Measurements from ENCODE around the gene PPP2R2C.

PPP2R2C gene

GRCh38 chr4:6500481-6501140 is 28.2 kb upstream of the PPP2R2C start:
- TF ChIP-seq ZFX (IDR thresholded peaks at IDR 0.05; ENCODE audit: borderline replicate concordance), result no peak
- no peak overlapping the region for H3K27ac ChIP-seq

- TF ChIP-seq CTCF (IDR thresholded peaks at IDR 0.05), result no peak
- no peak for TF ChIP-seq ZFX (IDR thresholded peaks at IDR 0.05; ENCODE audit: borderline replicate concordance)
These were observed 26.8 kb upstream of the PPP2R2C start for GRCh38 chr4:6499238-6499600.

GRCh38 chr4:6498511-6499237 is 26.3 kb upstream of the PPP2R2C start:
- H3K27ac ChIP-seq, result no peak overlapping the region
- TF ChIP-seq ZFX (IDR thresholded peaks at IDR 0.05; ENCODE audit: borderline replicate concordance) (no peak), CTCF (IDR thresholded peaks at IDR 0.05) (no peak)

More at GRCh38 chr4:6499238-6499600, 26.8 kb upstream of the PPP2R2C start:
- no peak overlapping the region for H3K27ac ChIP-seq

DNA sequence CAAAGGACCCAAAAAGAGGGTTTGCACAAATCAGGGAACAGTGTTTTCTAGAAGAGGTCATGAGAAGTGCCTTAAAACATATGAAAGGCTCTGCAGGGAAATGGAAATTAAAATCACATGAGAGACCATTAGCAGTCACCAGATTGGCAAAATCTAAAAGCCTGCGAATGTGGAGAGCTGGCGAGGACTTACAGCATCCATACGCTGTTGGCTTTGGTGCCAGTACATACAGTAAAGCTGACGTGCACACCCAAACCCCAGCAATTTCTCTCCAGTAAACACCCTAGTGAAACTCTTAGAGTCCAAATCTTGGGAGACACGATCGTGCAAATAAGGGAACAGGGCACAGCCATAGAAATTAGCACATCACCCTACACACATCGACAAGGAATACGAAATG is 25.4 kb upstream of the PPP2R2C start:
- H3K27ac ChIP-seq, result no peak overlapping the region
- TF ChIP-seq CTCF (IDR thresholded peaks at IDR 0.05) (no peak), ZFX (IDR thresholded peaks at IDR 0.05; ENCODE audit: borderline replicate concordance) (no peak)

DNA sequence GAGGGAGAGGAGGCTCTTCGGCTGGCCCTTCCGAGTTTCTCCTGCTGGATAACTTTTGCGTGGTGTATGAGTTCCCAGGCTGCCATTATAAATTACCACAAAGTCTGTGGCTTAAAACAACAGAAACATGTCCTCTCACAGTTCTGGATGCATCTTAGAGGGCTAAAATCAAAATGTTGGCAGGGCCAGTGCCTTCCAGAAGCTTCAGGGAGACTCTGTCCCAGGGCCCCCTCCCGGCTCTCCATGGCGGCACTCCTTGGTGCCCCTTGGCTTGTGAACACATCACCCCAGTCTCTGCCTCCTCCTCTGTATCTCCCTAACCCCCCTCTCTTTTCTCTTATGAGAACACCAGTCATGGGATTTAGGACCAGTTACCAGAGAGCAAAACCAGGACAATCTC is 23.3 kb upstream of the PPP2R2C start:
- no peak overlapping the region for H3K27ac ChIP-seq
- no peak for TF ChIP-seq ZFX (IDR thresholded peaks at IDR 0.05; ENCODE audit: borderline replicate concordance)
- no peak for TF ChIP-seq CTCF (IDR thresholded peaks at IDR 0.05)

DNA sequence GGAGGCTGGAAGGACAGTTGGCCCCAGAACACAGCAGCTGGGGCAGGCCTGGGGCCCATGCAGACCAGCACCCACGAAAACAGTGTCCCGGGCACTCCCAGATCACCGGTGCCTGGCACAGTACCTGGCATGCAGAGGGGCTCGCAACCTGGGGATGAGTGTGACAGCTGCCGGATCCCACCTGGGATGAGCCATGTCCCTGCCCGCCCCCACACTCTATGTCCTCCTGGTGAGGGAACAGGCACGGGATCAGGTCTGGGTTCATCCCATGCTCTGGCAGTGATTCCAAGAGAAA is 22.8 kb upstream of the PPP2R2C start:
- TF ChIP-seq ZFX (IDR thresholded peaks at IDR 0.05; ENCODE audit: borderline replicate concordance), result no peak
- no peak overlapping the region for H3K27ac ChIP-seq

DNA sequence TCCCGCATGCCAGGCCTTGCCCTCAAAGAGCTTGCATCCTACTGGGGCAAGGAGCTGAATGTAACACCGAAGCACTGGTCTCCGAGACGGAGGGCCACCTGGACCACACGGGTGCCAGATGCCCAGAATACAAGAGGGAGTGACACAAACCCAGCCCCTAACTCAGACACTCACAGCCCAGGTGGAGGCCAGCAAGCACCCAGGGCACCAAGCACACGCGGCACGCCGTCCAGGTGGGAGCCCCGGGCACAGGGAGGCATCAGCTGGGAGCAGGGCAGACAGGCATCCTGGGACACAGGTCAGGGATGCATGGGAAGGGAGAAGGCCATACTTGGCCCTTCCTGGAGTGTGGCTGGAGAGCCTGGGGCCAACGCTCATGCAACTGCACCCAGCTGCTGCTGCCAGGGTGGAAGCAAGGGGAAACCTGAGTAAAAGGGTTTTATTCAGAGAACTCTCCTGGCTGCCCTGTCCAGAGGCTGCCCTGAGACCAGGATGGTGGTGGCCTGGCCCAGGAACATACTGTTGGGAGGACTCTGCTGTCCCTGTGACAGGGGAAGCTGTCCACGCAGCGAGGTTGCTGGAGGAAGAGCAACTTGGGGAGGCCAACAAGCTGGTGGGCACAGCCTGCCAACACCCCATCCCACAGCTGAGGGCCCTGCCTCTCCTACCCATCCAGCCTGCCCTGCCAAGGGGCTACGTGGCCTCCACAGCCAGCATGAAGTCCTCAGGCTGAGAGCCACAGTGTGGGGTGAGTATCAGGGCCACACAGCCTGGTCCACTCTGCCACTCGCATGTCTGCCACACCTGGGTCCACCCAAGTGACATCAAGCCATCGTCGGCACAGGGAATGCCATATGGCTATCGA is 22.2 kb upstream of the PPP2R2C start:
- TF ChIP-seq CTCF (IDR thresholded peaks at IDR 0.05) (no peak), ZFX (IDR thresholded peaks at IDR 0.05; ENCODE audit: borderline replicate concordance) (no peak)
- H3K27ac ChIP-seq, result no peak overlapping the region
